ENCODE measurements around the gene CCDC196.

DNA sequence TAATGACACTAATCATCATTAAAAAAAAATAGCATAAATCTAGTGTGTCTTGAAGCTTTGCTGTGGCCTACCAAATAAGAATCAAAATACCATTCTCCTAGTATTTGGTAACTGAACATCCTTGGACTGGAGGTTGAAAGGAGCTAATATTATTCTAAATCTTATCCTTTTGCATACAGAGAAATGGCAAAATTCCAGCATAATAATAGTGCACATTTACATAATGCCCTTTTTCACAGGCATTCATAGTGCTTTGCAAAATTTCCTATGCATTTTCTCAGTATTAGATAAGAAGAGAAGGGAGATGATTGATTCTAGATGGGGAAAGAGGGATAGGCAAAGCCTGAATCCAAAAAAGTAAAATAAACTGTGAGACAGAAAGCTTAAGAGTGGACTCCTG lies 13.9 kb upstream of the CCDC196 start:
- no peak for TF ChIP-seq JUND (IDR thresholded peaks at IDR 0.05)
- no peak for TF ChIP-seq EZH2phosphoT487 (IDR thresholded peaks at IDR 0.05; ENCODE audit: borderline replicate concordance)
- TF ChIP-seq, protein P1, sequence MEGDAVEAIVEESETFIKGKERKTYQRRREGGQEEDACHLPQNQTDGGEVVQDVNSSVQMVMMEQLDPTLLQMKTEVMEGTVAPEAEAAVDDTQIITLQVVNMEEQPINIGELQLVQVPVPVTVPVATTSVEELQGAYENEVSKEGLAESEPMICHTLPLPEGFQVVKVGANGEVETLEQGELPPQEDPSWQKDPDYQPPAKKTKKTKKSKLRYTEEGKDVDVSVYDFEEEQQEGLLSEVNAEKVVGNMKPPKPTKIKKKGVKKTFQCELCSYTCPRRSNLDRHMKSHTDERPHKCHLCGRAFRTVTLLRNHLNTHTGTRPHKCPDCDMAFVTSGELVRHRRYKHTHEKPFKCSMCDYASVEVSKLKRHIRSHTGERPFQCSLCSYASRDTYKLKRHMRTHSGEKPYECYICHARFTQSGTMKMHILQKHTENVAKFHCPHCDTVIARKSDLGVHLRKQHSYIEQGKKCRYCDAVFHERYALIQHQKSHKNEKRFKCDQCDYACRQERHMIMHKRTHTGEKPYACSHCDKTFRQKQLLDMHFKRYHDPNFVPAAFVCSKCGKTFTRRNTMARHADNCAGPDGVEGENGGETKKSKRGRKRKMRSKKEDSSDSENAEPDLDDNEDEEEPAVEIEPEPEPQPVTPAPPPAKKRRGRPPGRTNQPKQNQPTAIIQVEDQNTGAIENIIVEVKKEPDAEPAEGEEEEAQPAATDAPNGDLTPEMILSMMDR (IDR thresholded peaks at IDR 0.05 in 2 of 3, conservative IDR thresholded peaks at IDR 0.05 in 1 of 3; ENCODE audit: borderline replicate concordance in 1 of 3, insufficient read depth in 1 of 3, low read depth in 2 of 3, low read length in 2 of 3): no peak
- no peak for TF ChIP-seq EZH2 (IDR thresholded peaks at IDR 0.05)
- no peak for TF ChIP-seq POLR2A (IDR thresholded peaks at IDR 0.05; ENCODE audit: borderline replicate concordance, extremely low read depth, insufficient read depth, insufficient read length)
- TF ChIP-seq, protein P2, sequence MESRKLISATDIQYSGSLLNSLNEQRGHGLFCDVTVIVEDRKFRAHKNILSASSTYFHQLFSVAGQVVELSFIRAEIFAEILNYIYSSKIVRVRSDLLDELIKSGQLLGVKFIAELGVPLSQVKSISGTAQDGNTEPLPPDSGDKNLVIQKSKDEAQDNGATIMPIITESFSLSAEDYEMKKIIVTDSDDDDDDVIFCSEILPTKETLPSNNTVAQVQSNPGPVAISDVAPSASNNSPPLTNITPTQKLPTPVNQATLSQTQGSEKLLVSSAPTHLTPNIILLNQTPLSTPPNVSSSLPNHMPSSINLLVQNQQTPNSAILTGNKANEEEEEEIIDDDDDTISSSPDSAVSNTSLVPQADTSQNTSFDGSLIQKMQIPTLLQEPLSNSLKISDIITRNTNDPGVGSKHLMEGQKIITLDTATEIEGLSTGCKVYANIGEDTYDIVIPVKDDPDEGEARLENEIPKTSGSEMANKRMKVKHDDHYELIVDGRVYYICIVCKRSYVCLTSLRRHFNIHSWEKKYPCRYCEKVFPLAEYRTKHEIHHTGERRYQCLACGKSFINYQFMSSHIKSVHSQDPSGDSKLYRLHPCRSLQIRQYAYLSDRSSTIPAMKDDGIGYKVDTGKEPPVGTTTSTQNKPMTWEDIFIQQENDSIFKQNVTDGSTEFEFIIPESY (IDR thresholded peaks at IDR 0.05; ENCODE audit: extremely low read depth, insufficient replicate concordance, low read length): no peak
- TF ChIP-seq CEBPB (IDR thresholded peaks at IDR 0.05; ENCODE audit: low read depth): no peak
- no peak for TF ChIP-seq POLR2AphosphoS5 (IDR thresholded peaks at IDR 0.05; ENCODE audit: low read depth, low read length)
- no peak for TF ChIP-seq ZNF274 (IDR thresholded peaks at IDR 0.05; ENCODE audit: low read depth, low read length)
- no peak for TF ChIP-seq FOSL1 (IDR thresholded peaks at IDR 0.05; ENCODE audit: low read depth)

Data from HCT116 (cell line).